ENCODE measurements around the gene HTR1E. TPM values are rescaled to one million over a fixed set of nuclear protein-coding genes. Genes with fewer than 3 reads are reported as not detected.
"Not testable (repeated sequence)": the region's sequence is repeated elsewhere in the genome, so short reads cannot be mapped to it uniquely, and the experiment has no call there.

The HTR1E gene
- total RNA-seq = not detected
- not detected for polyA plus RNA-seq
- long read RNA-seq, donor 1 = 0 reads
- long read RNA-seq, donor 2 = 0 reads

GRCh38 chr6:86937219-86938079, at the start of gene HTR1E:
TSS of gene HTR1E (plus strand) at chr6:86937528. CDS start at chr6:87015335, 77,807 bp downstream.
- DNase-seq (peak in 1 of 2 donors; percentile 69), ATAC-seq (ENCODE audit: low FRiP score) (peak; percentile 36)
- H3K27me3 ChIP-seq (ENCODE audit: control insufficient read depth in 1 of 2, insufficient read depth in 2 of 2, low read length in 1 of 2) = peaks cover 0 to 1% of the 10 kb centered on the region in 2 donors
- H3K9me3 ChIP-seq (ENCODE audit: control insufficient read depth, low read length) = peaks cover 1% of the 10 kb centered on the region
- no peaks in the 10 kb centered on the region for H3K4me1 ChIP-seq (ENCODE audit: control insufficient read depth in 1 of 2, insufficient read depth in 2 of 2, low read length in 2 of 2)
- H3K36me3 ChIP-seq (ENCODE audit: control insufficient read depth in 1 of 2, insufficient read depth in 2 of 2, low read length in 1 of 2) = no peaks in the 10 kb centered on the region
- H3K27ac ChIP-seq (ENCODE audit: low read depth in 1 of 2, low read length in 2 of 2) = no peak within 1 kb of the TSS
- intact Hi-C loops (cut with DNase I) = loop anchor here in 1 of 2 donors (10.0 kb wide), 1 partner anchor 1013 kb away; no protein-coding TSS in a partner anchor
- WGBS, 2 donors = 2 to 3% methylated on average over 55 of the region's 55 CpGs
- no peak within 1 kb of the TSS for H3K4me3 ChIP-seq (ENCODE audit: low read length in 2 of 2)

GRCh38 chr6:86888301-86888700, 49.0 kb upstream of the HTR1E start:
- H3K9me3 ChIP-seq (ENCODE audit: control insufficient read depth, low read length) = peaks cover 2% of the 10 kb centered on the region
- no peaks in the 10 kb centered on the region for H3K36me3 ChIP-seq (ENCODE audit: control insufficient read depth in 1 of 2, insufficient read depth in 2 of 2, low read length in 1 of 2)
- ATAC-seq (ENCODE audit: low FRiP score) (no peak), DNase-seq (no peak)
- no peak overlapping the region for H3K4me3 ChIP-seq (ENCODE audit: low read length in 2 of 2)
- H3K27ac ChIP-seq (ENCODE audit: low read depth in 1 of 2, low read length in 2 of 2) = no peak overlapping the region
- H3K27me3 ChIP-seq (ENCODE audit: control insufficient read depth in 1 of 2, insufficient read depth in 2 of 2, low read length in 1 of 2) = no peaks in the 10 kb centered on the region
- 25 to 26% methylated on average over 4 of the region's 4 CpGs for WGBS, 2 donors
- intact Hi-C loops (cut with DNase I) = no loop called here
- H3K4me1 ChIP-seq (ENCODE audit: control insufficient read depth in 1 of 2, insufficient read depth in 2 of 2, low read length in 2 of 2) = no peaks in the 10 kb centered on the region

GRCh38 chr6:86897265-86897664, 40.1 kb upstream of the HTR1E start:
- H3K4me3 ChIP-seq (ENCODE audit: low read length in 2 of 2); DNase-seq; ATAC-seq (ENCODE audit: low FRiP score); H3K27me3 ChIP-seq (ENCODE audit: control insufficient read depth in 1 of 2, insufficient read depth in 2 of 2, low read length in 1 of 2); H3K27ac ChIP-seq (ENCODE audit: low read depth in 1 of 2, low read length in 2 of 2); H3K9me3 ChIP-seq (ENCODE audit: control insufficient read depth, low read length); intact Hi-C loops (cut with DNase I); H3K4me1 ChIP-seq (ENCODE audit: control insufficient read depth in 1 of 2, insufficient read depth in 2 of 2, low read length in 2 of 2); H3K36me3 ChIP-seq (ENCODE audit: control insufficient read depth in 1 of 2, insufficient read depth in 2 of 2, low read length in 1 of 2): not testable (repeated sequence)
- WGBS, 2 donors = 90 to 95% methylated on average over 8 of the region's 8 CpGs

- H3K36me3 ChIP-seq (ENCODE audit: control insufficient read depth in 1 of 2, insufficient read depth in 2 of 2, low read length in 1 of 2) = no peaks in the 10 kb centered on the region
- H3K4me3 ChIP-seq (ENCODE audit: low read length in 2 of 2) = no peak overlapping the region
- DNase-seq (no peak), ATAC-seq (ENCODE audit: low FRiP score) (no peak)
- H3K27ac ChIP-seq (ENCODE audit: low read depth in 1 of 2, low read length in 2 of 2) = no peak overlapping the region
- H3K4me1 ChIP-seq (ENCODE audit: control insufficient read depth in 1 of 2, insufficient read depth in 2 of 2, low read length in 2 of 2) = no peaks in the 10 kb centered on the region
- no peaks in the 10 kb centered on the region for H3K9me3 ChIP-seq (ENCODE audit: control insufficient read depth, low read length)
- intact Hi-C loops (cut with DNase I) = no loop called here
- H3K27me3 ChIP-seq (ENCODE audit: control insufficient read depth in 1 of 2, insufficient read depth in 2 of 2, low read length in 1 of 2) = no peaks in the 10 kb centered on the region
- 73 to 75% methylated on average over 2 of the region's 2 CpGs for WGBS, 2 donors
Observed at GRCh38 chr6:86913795-86914194, 23.5 kb upstream of the HTR1E start.

- 79 to 82% methylated on average over 2 of the region's 2 CpGs for WGBS, 2 donors
- H3K4me1 ChIP-seq (ENCODE audit: control insufficient read depth in 1 of 2, insufficient read depth in 2 of 2, low read length in 2 of 2) = no peaks in the 10 kb centered on the region
- H3K27me3 ChIP-seq (ENCODE audit: control insufficient read depth in 1 of 2, insufficient read depth in 2 of 2, low read length in 1 of 2) = no peaks in the 10 kb centered on the region
- ATAC-seq (ENCODE audit: low FRiP score) (no peak), DNase-seq (no peak)
- H3K4me3 ChIP-seq (ENCODE audit: low read length in 2 of 2) = no peak overlapping the region
- H3K36me3 ChIP-seq (ENCODE audit: control insufficient read depth in 1 of 2, insufficient read depth in 2 of 2, low read length in 1 of 2) = no peaks in the 10 kb centered on the region
- no peak overlapping the region for H3K27ac ChIP-seq (ENCODE audit: low read depth in 1 of 2, low read length in 2 of 2)
- no peaks in the 10 kb centered on the region for H3K9me3 ChIP-seq (ENCODE audit: control insufficient read depth, low read length)
- intact Hi-C loops (cut with DNase I) = no loop called here
Observed at GRCh38 chr6:86916393-86916792, 20.9 kb upstream of the HTR1E start.

- H3K4me3 ChIP-seq (ENCODE audit: low read length in 2 of 2); H3K27me3 ChIP-seq (ENCODE audit: control insufficient read depth in 1 of 2, insufficient read depth in 2 of 2, low read length in 1 of 2); H3K4me1 ChIP-seq (ENCODE audit: control insufficient read depth in 1 of 2, insufficient read depth in 2 of 2, low read length in 2 of 2); intact Hi-C loops (cut with DNase I); H3K27ac ChIP-seq (ENCODE audit: low read depth in 1 of 2, low read length in 2 of 2); H3K9me3 ChIP-seq (ENCODE audit: control insufficient read depth, low read length); DNase-seq; H3K36me3 ChIP-seq (ENCODE audit: control insufficient read depth in 1 of 2, insufficient read depth in 2 of 2, low read length in 1 of 2); ATAC-seq (ENCODE audit: low FRiP score): not testable (repeated sequence)
- WGBS, 2 donors = 89 to 93% methylated on average over 2 of the region's 2 CpGs
Observed at GRCh38 chr6:86927138-86927537, 10.2 kb upstream of the HTR1E start.

- ATAC-seq (ENCODE audit: low FRiP score); H3K4me1 ChIP-seq (ENCODE audit: control insufficient read depth in 1 of 2, insufficient read depth in 2 of 2, low read length in 2 of 2): not testable (repeated sequence)
Observed at GRCh38 chr6:86927859-86928258, 9.5 kb upstream of the HTR1E start.

GRCh38 chr6:86934365-86934764, 3.0 kb upstream of the HTR1E start:
- Histone ChIP-seq H3K27me3 (ENCODE audit: control insufficient read depth in 1 of 2, insufficient read depth in 2 of 2, low read length in 1 of 2) (no peaks in the 10 kb centered on the region), H3K4me1 (ENCODE audit: control insufficient read depth in 1 of 2, insufficient read depth in 2 of 2, low read length in 2 of 2) (no peaks in the 10 kb centered on the region), H3K9me3 (ENCODE audit: control insufficient read depth, low read length) (peaks cover 1% of the 10 kb centered on the region), H3K36me3 (ENCODE audit: control insufficient read depth in 1 of 2, insufficient read depth in 2 of 2, low read length in 1 of 2) (no peaks in the 10 kb centered on the region), H3K27ac (ENCODE audit: low read depth in 1 of 2, low read length in 2 of 2) (no peak overlapping the region), H3K4me3 (ENCODE audit: low read length in 2 of 2) (no peak overlapping the region)
- no peak for ATAC-seq (ENCODE audit: low FRiP score)
- 70 to 73% methylated on average over 1 of the region's 1 CpG for WGBS, 2 donors
- DNase-seq = no peak
- intact Hi-C loops (cut with DNase I) = loop anchor here in 1 of 2 donors (10.0 kb wide), 1 partner anchor 1010 kb away; no protein-coding TSS in a partner anchor

More at GRCh38 chr6:86927859-86928258, 9.5 kb upstream of the HTR1E start:
- H3K4me3 ChIP-seq (ENCODE audit: low read length in 2 of 2); H3K36me3 ChIP-seq (ENCODE audit: control insufficient read depth in 1 of 2, insufficient read depth in 2 of 2, low read length in 1 of 2); DNase-seq; H3K27me3 ChIP-seq (ENCODE audit: control insufficient read depth in 1 of 2, insufficient read depth in 2 of 2, low read length in 1 of 2); H3K9me3 ChIP-seq (ENCODE audit: control insufficient read depth, low read length); intact Hi-C loops (cut with DNase I); H3K27ac ChIP-seq (ENCODE audit: low read depth in 1 of 2, low read length in 2 of 2): not testable (repeated sequence)
- WGBS, 2 donors = 92 to 96% methylated on average over 11 of the region's 11 CpGs

GRCh38 chr6:86936834-86937218, 502 bp upstream of the HTR1E start:
- peak in 1 of 2 donors; percentile 75 for DNase-seq
- ATAC-seq (ENCODE audit: low FRiP score) = no peak
- Histone ChIP-seq H3K4me1 (ENCODE audit: control insufficient read depth in 1 of 2, insufficient read depth in 2 of 2, low read length in 2 of 2) (no peaks in the 10 kb centered on the region), H3K4me3 (ENCODE audit: low read length in 2 of 2) (no peak overlapping the region), H3K9me3 (ENCODE audit: control insufficient read depth, low read length) (peaks cover 1% of the 10 kb centered on the region), H3K27ac (ENCODE audit: low read depth in 1 of 2, low read length in 2 of 2) (no peak overlapping the region), H3K27me3 (ENCODE audit: control insufficient read depth in 1 of 2, insufficient read depth in 2 of 2, low read length in 1 of 2) (peaks cover 0 to 1% of the 10 kb centered on the region in 2 donors), H3K36me3 (ENCODE audit: control insufficient read depth in 1 of 2, insufficient read depth in 2 of 2, low read length in 1 of 2) (no peaks in the 10 kb centered on the region)
- intact Hi-C loops (cut with DNase I) = loop anchor here in 1 of 2 donors (10.0 kb wide), 1 partner anchor 1012 kb away; no protein-coding TSS in a partner anchor
- WGBS, 2 donors = 5% methylated on average over 12 of the region's 12 CpGs

All from aorta (tissue), 5 donors.